Measurements from ENCODE around the gene DNER.

GRCh38 chr2:229335877-229336346 lies 378.4 kb downstream of the DNER start:
- TF ChIP-seq CTCF (IDR thresholded peaks at IDR 0.05 in 4 of 5, conservative IDR thresholded peaks at IDR 0.05 in 1 of 5), result no peak
- no peak for TF ChIP-seq POLR2A (IDR thresholded peaks at IDR 0.05)

Data from gastrocnemius medialis (tissue), 4 donors.